ENCODE measurements around the gene BCAS3.

DNA sequence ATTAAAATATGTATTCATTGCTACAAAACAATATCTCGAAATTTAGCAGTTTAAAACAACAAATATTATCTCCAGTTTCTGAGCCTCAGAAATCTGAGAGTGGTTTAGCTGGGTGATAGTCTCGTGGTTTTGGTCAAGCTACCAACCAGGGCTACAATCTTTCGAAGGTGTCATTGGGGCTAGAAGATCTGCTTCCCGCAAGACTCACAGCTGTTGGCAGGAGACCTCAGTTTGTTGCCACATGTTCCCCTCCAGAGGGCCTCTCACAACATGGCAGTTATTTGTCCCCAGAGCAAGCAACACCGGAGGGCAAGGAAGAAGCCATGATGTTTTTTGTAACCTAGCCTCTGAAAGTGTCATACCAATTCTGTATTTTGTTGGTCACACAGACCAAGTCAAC lies 12.0 kb upstream of the BCAS3 start:
- TF ChIP-seq, protein P1, sequence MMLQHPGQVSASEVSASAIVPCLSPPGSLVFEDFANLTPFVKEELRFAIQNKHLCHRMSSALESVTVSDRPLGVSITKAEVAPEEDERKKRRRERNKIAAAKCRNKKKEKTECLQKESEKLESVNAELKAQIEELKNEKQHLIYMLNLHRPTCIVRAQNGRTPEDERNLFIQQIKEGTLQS (IDR thresholded peaks at IDR 0.05) = no peak
- TF ChIP-seq, protein P2, sequence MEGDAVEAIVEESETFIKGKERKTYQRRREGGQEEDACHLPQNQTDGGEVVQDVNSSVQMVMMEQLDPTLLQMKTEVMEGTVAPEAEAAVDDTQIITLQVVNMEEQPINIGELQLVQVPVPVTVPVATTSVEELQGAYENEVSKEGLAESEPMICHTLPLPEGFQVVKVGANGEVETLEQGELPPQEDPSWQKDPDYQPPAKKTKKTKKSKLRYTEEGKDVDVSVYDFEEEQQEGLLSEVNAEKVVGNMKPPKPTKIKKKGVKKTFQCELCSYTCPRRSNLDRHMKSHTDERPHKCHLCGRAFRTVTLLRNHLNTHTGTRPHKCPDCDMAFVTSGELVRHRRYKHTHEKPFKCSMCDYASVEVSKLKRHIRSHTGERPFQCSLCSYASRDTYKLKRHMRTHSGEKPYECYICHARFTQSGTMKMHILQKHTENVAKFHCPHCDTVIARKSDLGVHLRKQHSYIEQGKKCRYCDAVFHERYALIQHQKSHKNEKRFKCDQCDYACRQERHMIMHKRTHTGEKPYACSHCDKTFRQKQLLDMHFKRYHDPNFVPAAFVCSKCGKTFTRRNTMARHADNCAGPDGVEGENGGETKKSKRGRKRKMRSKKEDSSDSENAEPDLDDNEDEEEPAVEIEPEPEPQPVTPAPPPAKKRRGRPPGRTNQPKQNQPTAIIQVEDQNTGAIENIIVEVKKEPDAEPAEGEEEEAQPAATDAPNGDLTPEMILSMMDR (IDR thresholded peaks at IDR 0.05; ENCODE audit: low read depth, low read length, missing input control) = no peak
- TF ChIP-seq, protein P3, sequence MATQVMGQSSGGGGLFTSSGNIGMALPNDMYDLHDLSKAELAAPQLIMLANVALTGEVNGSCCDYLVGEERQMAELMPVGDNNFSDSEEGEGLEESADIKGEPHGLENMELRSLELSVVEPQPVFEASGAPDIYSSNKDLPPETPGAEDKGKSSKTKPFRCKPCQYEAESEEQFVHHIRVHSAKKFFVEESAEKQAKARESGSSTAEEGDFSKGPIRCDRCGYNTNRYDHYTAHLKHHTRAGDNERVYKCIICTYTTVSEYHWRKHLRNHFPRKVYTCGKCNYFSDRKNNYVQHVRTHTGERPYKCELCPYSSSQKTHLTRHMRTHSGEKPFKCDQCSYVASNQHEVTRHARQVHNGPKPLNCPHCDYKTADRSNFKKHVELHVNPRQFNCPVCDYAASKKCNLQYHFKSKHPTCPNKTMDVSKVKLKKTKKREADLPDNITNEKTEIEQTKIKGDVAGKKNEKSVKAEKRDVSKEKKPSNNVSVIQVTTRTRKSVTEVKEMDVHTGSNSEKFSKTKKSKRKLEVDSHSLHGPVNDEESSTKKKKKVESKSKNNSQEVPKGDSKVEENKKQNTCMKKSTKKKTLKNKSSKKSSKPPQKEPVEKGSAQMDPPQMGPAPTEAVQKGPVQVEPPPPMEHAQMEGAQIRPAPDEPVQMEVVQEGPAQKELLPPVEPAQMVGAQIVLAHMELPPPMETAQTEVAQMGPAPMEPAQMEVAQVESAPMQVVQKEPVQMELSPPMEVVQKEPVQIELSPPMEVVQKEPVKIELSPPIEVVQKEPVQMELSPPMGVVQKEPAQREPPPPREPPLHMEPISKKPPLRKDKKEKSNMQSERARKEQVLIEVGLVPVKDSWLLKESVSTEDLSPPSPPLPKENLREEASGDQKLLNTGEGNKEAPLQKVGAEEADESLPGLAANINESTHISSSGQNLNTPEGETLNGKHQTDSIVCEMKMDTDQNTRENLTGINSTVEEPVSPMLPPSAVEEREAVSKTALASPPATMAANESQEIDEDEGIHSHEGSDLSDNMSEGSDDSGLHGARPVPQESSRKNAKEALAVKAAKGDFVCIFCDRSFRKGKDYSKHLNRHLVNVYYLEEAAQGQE (IDR thresholded peaks at IDR 0.05) = no peak
- no peak for TF ChIP-seq GABPA (IDR thresholded peaks at IDR 0.05 in 1 of 2, conservative IDR thresholded peaks at IDR 0.05 in 1 of 2)
- TF ChIP-seq, protein P4, sequence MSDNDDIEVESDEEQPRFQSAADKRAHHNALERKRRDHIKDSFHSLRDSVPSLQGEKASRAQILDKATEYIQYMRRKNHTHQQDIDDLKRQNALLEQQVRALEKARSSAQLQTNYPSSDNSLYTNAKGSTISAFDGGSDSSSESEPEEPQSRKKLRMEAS (IDR thresholded peaks at IDR 0.05) = no peak
- no peak for TF ChIP-seq YY1 (IDR thresholded peaks at IDR 0.05)
- TF ChIP-seq ZBTB33 (IDR thresholded peaks at IDR 0.05) = no peak
- TF ChIP-seq SP1 (IDR thresholded peaks at IDR 0.05) = no peak
- no peak for TF ChIP-seq NR2F2 (IDR thresholded peaks at IDR 0.05)
